ENCODE results near the gene PIP4K2A.

The PIP4K2A gene

DNA sequence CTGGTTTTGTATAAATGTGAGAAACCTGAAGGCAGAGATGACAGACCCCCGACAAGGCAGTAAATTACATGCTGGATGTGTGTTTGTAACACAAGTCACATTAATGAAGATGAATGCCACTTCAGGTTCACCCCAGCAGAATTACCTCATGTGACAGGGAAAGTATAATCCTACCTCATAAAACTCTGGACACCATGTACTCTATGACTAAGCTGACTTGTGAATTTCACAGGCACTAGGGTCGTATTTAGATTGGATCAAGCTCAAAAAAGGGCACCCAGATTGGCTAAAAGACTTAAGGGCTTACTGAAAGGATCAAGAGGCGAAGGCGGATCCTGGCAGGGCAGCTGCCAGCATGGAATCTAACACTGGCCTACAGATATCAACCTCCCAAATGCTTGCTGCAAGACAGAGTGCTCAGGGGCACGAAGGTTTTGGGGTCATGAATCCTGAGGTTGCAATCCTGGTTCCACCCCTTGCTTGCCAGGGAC lies 161.4 kb downstream of the PIP4K2A start:
- no peaks in the 10 kb centered on the region for H3K27me3 Mint-ChIP-seq
- peaks cover 20% of the 10 kb centered on the region for H3K4me1 Mint-ChIP-seq
- H3K27ac Mint-ChIP-seq: no peak overlapping the region

DNA sequence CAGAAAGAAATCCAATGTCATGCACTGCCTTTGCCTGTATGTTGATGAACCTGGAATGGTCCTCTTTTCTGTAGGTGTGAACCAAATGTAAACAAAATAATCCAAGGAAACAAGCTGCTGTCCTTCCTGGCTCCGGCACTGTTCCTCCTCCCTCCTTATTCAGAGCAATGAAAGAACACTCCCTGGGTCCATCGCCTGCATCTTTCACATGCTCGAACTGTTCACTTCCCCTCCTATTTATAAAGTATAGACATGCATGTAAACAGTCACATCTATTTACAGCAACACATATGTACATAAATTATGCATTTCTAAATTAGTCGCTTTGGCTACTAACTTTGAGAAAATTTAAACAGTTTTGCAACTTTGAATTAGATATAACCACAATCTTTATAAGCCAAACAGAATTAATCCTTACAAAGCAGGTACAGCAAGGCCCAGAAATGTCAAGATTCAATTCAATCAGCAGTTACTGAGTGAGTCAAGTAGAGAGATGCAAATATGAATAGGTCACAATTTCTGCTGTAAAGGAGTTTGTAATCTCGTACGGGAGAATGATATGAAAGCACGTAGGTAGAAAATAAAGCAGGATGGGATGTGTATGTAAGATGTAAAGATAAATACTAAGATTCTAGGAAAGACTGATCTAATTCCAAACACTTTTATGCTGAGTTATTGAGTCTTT lies 162.6 kb downstream of the PIP4K2A start:
- H3K27me3 Mint-ChIP-seq: no peaks in the 10 kb centered on the region
- DNase-seq (no peak), ATAC-seq (no peak)
- no peaks in the 10 kb centered on the region for H3K9me3 Mint-ChIP-seq
- peaks cover 25% of the 10 kb centered on the region for H3K4me1 Mint-ChIP-seq
- H3K27ac Mint-ChIP-seq: peak overlapping the region in 1 of 2 donors; percentile 29
- H3K4me3 Mint-ChIP-seq: no peak overlapping the region

More for the DNA sequence above, 161.4 kb downstream of the PIP4K2A start:
- no peak overlapping the region for H3K4me3 Mint-ChIP-seq
- ATAC-seq: no peak
- DNase-seq: no peak
- no peaks in the 10 kb centered on the region for H3K9me3 Mint-ChIP-seq

DNA sequence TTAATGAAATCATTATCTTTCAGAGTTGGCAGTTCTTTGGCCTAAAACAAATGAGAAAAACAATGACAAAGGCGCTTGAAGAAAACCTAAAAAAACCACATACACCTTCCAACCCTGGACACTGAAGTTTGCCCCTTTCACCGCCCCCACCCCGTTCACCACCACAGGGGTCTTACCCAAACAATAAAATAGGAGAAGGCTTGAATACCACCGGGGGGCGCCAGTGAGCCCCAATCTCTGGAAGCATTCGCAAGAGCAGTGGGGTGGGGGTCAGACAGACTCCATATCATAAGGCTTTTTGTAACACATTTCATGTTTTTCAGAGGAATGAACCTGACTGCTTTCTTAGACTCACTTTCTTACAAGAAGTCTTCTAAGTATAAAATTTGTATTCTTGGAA lies 163.6 kb downstream of the PIP4K2A start:
- Mint-ChIP-seq H3K27me3 (no peaks in the 10 kb centered on the region), H3K4me1 (peaks cover 35% of the 10 kb centered on the region), H3K9me3 (no peaks in the 10 kb centered on the region), H3K27ac (peak overlapping the region in 1 of 2 donors; percentile 21), H3K4me3 (no peak overlapping the region)
- ATAC-seq: no peak
- peak; percentile 57 to 60 for DNase-seq

DNA sequence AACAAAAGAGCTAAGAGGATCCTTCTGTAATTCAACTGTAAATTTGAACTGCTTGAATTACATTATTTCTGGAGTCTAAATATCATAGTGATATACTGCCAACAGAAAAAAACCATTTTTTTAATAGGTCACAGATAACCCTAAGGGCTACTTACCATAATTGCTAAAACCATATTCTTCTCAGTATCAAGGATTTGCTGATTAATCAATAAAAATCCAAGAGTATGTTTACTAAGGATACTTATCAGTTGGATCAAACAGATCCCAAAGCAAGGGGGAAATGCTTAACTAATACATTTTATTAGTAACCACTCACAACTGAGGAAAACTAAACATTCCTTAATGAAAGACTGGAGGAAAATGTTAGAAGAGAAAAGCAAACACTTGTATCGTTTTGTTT lies 166.0 kb downstream of the PIP4K2A start:
- no peak for DNase-seq
- Mint-ChIP-seq H3K4me1 (peaks cover 50% of the 10 kb centered on the region), H3K4me3 (no peak overlapping the region), H3K27ac (no peak overlapping the region), H3K27me3 (no peaks in the 10 kb centered on the region), H3K9me3 (no peaks in the 10 kb centered on the region)
- ATAC-seq: no peak

DNA sequence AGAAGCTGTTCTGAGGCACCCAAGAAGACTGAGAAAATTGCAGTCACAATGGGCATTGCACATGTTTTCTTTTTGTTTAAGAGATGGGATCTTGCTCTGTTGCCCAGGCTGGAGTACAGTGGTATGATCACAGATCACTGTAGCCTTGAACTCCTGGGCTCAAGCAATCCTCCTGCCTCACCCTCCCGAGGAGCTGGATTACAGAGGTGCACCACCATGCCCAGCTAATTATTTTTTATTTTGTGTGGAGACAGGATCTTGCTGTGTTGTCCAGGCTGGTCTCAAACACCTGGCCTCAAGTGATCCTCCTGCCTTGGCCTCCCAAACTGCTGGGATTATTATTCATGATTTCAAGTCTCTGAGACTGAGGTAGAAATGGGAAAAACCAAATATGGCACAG lies 168.7 kb downstream of the PIP4K2A start:
- no peak overlapping the region for H3K4me3 Mint-ChIP-seq
- no peaks in the 10 kb centered on the region for H3K9me3 Mint-ChIP-seq
- DNase-seq: no peak
- peaks cover 32% of the 10 kb centered on the region for H3K4me1 Mint-ChIP-seq
- ATAC-seq: no peak
- peak overlapping the region; percentile 57 to 59 for H3K27ac Mint-ChIP-seq
- H3K27me3 Mint-ChIP-seq: no peaks in the 10 kb centered on the region

DNA sequence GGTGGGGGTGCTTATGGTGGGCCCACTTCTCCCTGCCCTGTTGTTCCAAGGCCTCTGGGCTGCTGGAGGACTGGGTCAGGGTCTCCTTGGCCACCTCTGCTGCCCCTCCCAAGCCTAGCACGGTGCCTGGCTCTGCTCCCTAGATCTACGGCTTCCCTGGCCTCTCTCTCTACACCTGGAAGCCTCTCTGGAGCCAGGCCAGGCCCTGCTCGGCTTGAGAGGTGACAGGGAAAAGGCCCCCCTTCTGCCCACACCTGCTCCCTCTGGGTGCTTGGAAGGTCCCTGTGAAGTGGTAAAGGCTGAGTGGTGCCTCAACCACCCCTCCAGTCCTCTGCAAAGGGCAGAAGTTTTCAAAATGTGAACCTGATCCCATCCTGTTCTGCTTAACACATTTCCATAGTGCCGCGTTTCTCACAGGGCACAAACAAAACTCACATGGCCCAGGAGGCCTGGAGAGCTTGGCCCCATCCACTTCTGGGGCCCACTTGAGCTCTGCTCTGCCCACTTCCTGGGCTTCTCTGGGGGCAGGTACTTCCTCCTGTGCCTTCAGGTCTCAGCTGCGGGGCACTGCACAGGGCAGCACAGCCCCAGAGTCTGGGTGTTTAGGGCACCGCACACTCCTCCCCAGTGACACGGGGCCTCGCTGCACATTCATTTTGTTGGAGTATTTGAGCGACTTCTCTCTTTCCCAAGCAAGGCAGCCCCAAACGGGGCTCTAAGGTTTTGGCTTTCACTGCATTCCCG lies 169.9 kb downstream of the PIP4K2A start:
- ATAC-seq (peak; percentile 87), DNase-seq (peak in 1 of 2 donors; percentile 19)
- Mint-ChIP-seq H3K4me1 (peaks cover 30% of the 10 kb centered on the region), H3K9me3 (no peaks in the 10 kb centered on the region), H3K27me3 (no peaks in the 10 kb centered on the region), H3K27ac (peak overlapping the region; percentile 85 to 95), H3K4me3 (peak overlapping the region in 1 of 2 donors; percentile 59)

DNA sequence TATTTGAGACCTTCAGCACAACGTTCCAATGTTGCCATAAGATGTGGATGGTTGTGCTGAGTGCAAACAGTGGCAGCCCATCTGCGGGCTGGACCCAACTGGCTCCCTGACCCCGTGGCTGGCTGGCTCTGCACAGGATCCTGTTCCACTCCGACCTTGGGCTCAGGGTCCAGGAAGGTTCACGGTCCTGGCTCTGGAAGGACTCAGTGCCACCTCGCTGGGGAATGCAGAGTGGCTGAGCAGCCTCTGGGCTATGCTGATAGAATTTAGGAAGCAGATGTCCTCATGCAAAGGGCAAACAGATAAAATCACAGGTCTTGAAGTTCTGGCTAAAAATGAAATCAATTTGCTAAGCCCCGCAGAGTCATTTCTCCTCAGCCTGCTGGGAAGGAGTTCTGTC lies 171.6 kb downstream of the PIP4K2A start:
- Mint-ChIP-seq H3K4me3 (no peak overlapping the region), H3K27ac (peak overlapping the region in 1 of 2 donors; percentile 59), H3K27me3 (no peaks in the 10 kb centered on the region), H3K4me1 (peaks cover 30% of the 10 kb centered on the region), H3K9me3 (no peaks in the 10 kb centered on the region)
- ATAC-seq: no peak
- DNase-seq: no peak

DNA sequence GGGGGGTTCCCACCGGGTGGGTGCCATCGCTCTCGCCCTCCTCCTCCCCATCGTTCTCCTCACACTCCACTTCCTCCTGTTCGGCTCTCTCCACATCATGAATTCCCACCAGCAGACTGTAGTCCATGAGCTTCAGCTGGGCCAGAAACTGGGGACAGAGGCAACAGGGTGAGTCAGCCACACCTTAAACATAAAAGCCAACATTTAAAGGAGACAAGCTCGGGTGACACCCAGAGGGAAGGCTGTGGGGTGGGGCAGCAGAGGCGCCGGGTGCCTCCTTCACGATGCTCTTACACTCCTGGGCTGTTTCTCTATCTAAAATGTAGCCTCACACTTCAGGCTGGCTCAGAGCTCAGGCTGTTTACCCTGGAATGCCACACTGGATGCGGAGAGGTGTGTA lies 172.5 kb downstream of the PIP4K2A start:
- no peak overlapping the region for H3K4me3 Mint-ChIP-seq

DNA sequence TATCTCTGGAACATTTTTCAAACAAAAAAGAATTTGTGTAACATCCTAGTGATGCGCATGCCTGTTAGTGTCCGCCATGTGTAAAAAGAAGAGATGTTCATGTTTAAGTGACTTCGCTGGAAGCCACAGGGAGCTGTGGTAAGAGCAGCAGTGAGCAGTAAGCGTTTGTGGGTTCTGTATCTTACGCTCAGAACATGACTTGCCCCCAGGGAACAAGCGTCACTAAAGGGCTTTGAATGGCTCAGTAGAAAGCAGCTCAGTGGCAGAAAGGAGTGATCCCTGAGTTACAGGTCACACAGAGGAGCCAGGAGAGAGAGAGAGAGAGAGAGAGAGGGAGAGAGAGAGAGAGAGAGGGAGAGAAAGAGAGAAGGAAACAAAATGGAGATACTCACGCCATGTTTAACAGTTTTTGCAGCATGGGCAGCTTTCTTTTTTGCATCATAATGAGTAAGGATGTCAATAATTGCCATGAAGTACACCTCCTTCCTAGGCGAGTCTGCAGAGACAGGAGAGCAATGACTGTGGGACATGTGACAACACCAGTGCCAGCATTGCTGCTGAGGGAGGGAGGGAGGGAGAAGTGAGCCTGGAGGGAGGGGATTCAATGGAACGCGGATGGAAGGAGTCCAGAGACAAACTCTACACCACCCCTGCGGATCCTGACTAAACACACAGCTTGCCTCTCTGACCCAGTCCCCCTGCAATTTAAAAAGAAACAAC lies 174.6 kb downstream of the PIP4K2A start:
- H3K27me3 Mint-ChIP-seq: no peaks in the 10 kb centered on the region
- H3K4me3 Mint-ChIP-seq: no peak overlapping the region
- no peak for ATAC-seq
- no peaks in the 10 kb centered on the region for H3K9me3 Mint-ChIP-seq
- H3K4me1 Mint-ChIP-seq: peaks cover 7% of the 10 kb centered on the region
- H3K27ac Mint-ChIP-seq: no peak overlapping the region
- no peak for DNase-seq

More for the DNA sequence above, 172.5 kb downstream of the PIP4K2A start:
- Mint-ChIP-seq H3K4me1 (peaks cover 25% of the 10 kb centered on the region), H3K27me3 (no peaks in the 10 kb centered on the region), H3K9me3 (no peaks in the 10 kb centered on the region), H3K27ac (peak overlapping the region; percentile 10 to 60)
- DNase-seq (no peak), ATAC-seq (no peak)

DNA sequence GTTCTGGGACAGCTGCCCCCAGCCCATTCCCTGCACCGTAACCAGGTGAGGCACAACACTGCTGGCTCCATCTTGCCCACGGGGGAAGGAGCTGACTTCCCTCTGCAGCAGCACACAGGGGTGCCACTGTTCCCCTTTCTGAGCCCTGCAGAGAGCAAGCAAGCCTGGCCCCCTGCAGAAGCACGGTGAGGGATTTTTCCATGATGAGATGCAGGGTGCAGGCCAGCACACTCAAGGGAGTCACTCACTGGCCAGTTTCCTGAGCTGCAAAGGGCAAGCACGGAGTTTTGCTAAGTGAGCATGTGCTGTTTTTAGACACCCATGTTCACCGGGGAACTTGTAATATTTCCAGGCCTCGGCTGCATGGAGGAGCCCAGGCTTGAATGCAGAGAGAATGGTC lies 176.6 kb downstream of the PIP4K2A start:
- Mint-ChIP-seq H3K27me3 (no peaks in the 10 kb centered on the region), H3K27ac (no peak overlapping the region), H3K9me3 (no peaks in the 10 kb centered on the region), H3K4me3 (no peak overlapping the region), H3K4me1 (no peaks in the 10 kb centered on the region)
- no peak for DNase-seq
- no peak for ATAC-seq

DNA sequence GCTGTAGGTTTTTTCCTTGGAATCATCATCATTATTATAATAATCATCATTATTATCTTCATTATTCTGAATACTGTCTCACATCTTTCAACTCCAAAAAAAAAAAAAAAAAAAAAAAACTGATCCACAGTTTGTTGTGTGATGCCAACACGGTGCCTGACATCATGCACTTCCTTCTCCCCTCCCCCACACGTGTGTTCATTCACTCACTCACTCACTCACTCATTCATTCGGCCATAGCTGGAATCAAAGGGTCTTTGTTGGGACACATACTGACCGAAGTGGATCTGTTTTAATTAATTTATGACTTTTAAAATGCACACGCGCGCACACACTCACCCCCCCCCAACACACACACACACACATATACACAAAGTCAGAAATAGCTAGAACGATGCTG lies 177.8 kb downstream of the PIP4K2A start:
- Mint-ChIP-seq H3K27ac (no peak overlapping the region), H3K4me3 (no peak overlapping the region)
- no peak for ATAC-seq

DNA sequence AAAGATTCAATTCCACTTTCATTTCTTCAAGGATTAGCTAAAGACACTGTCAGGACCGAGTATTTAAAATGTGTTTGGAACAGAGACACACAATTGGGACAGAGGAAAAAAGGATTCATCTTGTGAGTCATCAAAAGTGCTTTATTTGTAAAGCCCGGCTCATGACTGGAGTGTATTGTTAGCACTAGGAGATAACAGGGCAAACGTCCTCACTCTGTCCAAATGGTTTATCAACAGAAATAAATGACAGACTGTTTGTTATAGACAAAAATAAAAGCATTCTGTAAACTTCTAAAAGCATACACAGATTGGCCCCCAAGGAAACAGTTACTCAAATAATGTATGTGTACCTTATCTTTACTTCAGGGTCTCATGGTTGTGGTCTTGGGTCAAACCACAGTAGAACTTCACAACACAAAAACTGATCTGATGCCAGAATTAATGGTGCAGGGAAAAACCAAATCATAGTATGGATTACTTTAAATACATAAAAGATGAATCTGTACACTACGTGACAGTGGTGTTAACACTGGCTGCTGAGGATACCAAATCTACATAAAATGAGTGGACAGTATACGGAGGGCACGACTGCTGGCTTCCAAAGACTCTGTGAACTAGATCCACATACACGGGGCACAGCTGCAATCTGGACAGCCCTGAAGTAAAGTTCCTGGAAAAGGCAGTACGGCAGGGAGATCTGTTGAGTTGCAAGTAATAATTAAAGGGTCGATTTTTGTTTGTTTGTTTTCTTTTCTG lies 179.4 kb downstream of the PIP4K2A start:
- no peak for ATAC-seq
- Mint-ChIP-seq H3K27ac (no peak overlapping the region), H3K4me3 (no peak overlapping the region)

More for the DNA sequence above, 177.8 kb downstream of the PIP4K2A start:
- Mint-ChIP-seq H3K27me3 (no peaks in the 10 kb centered on the region), H3K9me3 (no peaks in the 10 kb centered on the region), H3K4me1 (no peaks in the 10 kb centered on the region)
- DNase-seq: no peak

DNA sequence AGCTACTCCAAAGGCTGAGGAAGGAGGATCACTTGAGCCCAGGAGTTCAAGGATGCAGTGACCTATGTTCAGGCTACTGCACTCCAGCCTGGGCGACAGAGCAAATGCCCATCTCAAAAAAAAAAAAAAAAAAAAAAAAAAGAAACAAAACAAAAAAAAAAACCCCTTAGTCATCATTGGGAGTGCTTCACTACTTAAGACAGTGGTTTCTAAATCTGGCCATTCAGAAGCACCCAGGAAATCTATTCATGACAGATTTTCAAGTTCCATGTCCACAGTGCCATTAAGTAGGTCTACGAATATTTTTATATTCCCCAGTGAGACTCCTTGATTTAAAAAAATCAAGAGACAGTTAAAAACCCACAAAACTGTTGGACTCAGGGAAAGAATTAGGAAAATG lies 182.9 kb downstream of the PIP4K2A start:
- no peaks in the 10 kb centered on the region for H3K4me1 Mint-ChIP-seq
- no peak overlapping the region for H3K27ac Mint-ChIP-seq
- DNase-seq (no peak), ATAC-seq (no peak)
- peaks cover 19% of the 10 kb centered on the region for H3K27me3 Mint-ChIP-seq
- H3K9me3 Mint-ChIP-seq: peaks cover 4 to 7% of the 10 kb centered on the region in 2 donors
- no peak overlapping the region for H3K4me3 Mint-ChIP-seq

More for the DNA sequence above, 179.4 kb downstream of the PIP4K2A start:
- Mint-ChIP-seq H3K9me3 (no peaks in the 10 kb centered on the region), H3K4me1 (no peaks in the 10 kb centered on the region), H3K27me3 (no peaks in the 10 kb centered on the region)
- no peak for DNase-seq

DNA sequence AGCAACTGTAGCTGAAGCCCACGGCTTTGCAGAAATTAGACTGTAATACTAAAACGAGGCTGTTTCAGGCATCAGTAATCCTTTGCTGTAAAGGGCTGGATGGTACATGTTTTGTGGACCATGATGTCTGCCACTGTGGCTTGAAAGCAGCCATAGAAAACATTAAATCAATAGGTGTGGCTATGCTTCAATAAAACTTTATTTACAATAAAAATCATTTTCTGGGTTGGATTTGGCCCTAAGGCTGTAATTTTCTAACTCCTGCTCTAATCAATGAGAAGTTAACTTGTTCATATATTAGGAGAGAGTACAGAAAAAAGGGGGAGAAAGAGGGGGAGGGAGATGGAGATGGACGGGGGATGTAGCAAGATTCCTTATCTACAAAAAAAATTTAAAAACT lies 183.4 kb downstream of the PIP4K2A start:
- H3K4me3 Mint-ChIP-seq: no peak overlapping the region
- no peaks in the 10 kb centered on the region for H3K4me1 Mint-ChIP-seq
- H3K9me3 Mint-ChIP-seq: peaks cover 4 to 7% of the 10 kb centered on the region in 2 donors
- peaks cover 19% of the 10 kb centered on the region for H3K27me3 Mint-ChIP-seq
- no peak for DNase-seq
- no peak overlapping the region for H3K27ac Mint-ChIP-seq
- ATAC-seq: no peak

DNA sequence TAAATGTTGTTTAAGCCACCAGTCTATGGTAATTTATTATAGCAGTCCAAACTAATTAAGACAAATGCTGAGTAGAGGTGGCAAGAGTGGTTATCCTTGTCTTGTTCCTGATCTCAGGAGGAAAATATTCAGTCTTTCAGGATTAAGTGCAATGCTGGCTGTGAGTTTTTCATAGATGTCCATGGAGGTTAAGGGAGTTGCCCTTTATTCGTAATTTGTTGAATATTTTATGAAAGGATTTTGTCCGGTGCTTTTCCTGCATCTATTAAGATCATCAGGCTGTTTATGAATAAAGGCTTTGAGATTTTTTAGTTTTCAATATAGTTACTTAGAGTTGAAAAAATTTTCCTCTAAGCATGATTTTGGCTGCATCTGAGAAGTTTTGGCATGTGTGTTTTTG lies 186.9 kb downstream of the PIP4K2A start:
- ATAC-seq: no peak
- Mint-ChIP-seq H3K4me1 (no peaks in the 10 kb centered on the region), H3K27me3 (peaks cover 39% of the 10 kb centered on the region), H3K4me3 (no peak overlapping the region), H3K27ac (no peak overlapping the region), H3K9me3 (peaks cover 19 to 38% of the 10 kb centered on the region in 2 donors)
- no peak for DNase-seq
